ENCODE measurements around the gene SCAMP5.

SCAMP5 gene

GRCh38 chr15:75063338-75063737 lies 68.0 kb downstream of the SCAMP5 start:
- TF ChIP-seq ZFX (IDR thresholded peaks at IDR 0.05) (no peak), CTCF (conservative IDR thresholded peaks at IDR 0.05) (no peak)
- no peak overlapping the region for H3K27ac ChIP-seq

DNA sequence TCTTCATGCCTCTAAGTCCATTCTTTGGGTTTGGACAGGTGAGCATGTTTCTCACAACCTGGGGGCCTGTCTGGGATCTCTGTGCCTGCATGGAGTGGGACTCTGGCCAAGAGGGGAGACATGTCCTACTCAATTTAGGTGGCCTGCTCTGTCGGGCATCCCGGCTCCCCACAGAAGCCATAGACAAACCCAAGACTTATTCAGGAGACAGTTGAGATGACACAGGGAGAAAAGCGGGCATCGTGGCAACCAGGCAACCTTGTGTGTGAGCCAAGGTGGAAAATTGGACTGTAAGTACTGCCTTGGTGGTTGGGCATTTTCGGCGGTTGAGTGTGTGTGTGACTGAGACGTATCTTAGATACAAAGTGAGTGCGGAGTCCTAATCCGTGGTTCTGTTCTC lies 68.5 kb downstream of the SCAMP5 start:
- TF ChIP-seq ZFX (IDR thresholded peaks at IDR 0.05) (no peak), CTCF (conservative IDR thresholded peaks at IDR 0.05) (no peak)
- H3K27ac ChIP-seq = no peak overlapping the region

- no peak overlapping the region for H3K27ac ChIP-seq
- TF ChIP-seq ZFX (IDR thresholded peaks at IDR 0.05) (no peak), CTCF (conservative IDR thresholded peaks at IDR 0.05) (no peak)
Measured at GRCh38 chr15:75064846-75065245, 69.5 kb downstream of the SCAMP5 start.

DNA sequence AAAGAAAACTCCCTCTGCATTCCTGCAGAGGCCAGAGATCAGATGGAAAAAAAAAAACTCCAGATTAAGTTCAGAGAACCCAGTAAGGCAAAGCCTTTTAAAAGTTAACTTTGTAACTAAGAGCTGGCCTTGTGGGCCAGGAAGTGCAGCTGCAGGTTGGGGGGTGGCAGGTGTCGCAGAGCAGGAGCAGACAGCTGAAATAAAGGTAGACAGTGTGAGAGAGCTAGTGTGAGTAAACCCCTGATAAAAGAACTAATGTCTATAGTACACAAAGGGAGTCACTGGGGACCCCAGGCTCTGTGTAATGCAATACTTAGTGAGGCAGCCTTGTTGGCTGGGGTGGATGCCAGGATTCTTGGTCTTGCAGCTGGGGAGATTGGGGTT lies 70.1 kb downstream of the SCAMP5 start:
- H3K27ac ChIP-seq = no peak overlapping the region
- TF ChIP-seq CTCF (conservative IDR thresholded peaks at IDR 0.05) (no peak), ZFX (IDR thresholded peaks at IDR 0.05) (no peak)

DNA sequence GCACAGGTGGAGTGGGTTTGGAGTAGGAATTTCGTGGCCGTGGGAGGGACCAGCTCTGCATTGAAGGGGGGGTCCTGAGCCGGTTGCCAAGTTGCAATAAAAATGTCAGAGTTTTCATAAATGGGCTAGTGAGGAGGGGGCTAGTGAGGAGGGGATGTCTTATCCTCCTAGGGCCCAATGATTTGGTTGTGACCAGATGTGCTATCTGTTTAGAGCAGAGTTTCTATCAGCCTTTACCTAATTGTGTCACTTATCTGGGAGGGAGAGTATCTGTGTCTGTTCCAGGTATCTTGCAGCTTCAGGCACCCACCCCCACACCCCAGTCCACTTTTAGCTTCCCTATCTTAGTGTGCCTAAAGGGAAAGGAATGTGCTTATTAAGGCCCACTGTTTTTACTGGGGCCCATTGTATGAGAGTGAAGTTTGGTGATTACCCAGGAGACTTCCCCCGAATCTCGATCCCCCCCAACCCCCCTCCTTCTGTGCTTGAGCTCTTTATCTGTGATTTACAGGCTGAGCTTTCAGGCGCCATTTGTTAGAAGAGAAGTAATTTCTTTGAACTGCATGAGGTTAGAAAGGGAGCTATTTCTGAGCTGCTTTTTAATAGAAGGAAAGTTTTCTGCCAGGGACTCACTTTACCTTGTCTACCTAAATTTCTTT lies 70.6 kb downstream of the SCAMP5 start:
- no peak for TF ChIP-seq CTCF (conservative IDR thresholded peaks at IDR 0.05)
- no peak for TF ChIP-seq ZFX (IDR thresholded peaks at IDR 0.05)
- H3K27ac ChIP-seq = no peak overlapping the region

DNA sequence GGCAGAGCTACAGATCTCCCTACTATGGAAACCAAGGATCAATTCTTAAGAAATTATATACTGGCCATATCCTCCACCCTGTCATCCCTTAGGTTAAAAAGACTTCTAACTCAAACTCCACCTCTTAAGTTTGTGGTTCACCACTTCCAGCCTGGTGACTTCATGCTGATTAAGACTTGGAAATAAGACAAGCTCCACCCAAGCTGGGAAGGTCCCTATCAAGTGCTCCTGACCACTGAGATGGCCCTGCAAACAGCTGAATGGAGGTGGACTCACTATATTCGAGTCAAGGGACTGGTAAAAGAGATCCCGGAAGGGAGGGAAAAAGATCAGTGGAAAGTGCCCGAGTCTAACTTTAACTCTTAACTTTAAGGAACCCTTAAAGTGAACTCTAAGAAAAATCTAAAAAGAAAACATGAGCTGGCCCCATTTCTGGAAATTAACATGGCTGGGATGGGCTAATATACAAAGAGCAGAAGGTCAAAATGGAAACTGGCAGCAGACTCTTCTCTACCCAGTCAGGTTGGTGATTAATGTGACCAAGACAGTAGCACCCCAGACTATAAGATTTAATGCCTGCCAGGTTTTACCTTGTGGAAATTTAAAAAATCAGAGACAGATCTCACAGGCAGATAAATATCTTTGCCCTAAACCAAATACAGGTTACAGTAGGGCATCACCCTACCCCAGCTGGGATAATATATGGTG lies 71.9 kb downstream of the SCAMP5 start:
- no peak for TF ChIP-seq ZFX (IDR thresholded peaks at IDR 0.05)
- TF ChIP-seq CTCF (conservative IDR thresholded peaks at IDR 0.05) = no peak
- H3K27ac ChIP-seq = no peak overlapping the region

DNA sequence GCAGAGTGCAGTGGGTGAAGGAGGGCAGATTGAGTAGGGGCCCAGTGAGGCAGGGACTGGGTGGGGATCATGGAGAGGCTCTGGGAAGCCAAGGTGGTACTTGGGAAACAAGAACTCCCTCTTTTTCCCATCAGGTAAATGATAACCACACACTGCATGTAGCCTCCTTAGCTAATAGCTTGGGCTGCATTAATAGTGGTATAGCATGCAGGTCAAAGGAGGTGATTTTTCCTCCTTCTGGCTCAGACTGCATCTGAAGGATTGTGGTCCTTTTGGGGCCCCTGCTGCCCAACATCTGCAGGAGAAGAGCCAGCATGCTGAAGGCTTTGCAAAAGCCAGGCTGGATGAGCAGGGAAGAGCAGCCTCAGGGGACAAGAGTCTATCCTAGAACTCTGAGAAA lies 73.4 kb downstream of the SCAMP5 start:
- no peak for TF ChIP-seq ZFX (IDR thresholded peaks at IDR 0.05)
- no peak for TF ChIP-seq CTCF (conservative IDR thresholded peaks at IDR 0.05)

More for the DNA sequence above, 73.4 kb downstream of the SCAMP5 start:
- no peak overlapping the region for H3K27ac ChIP-seq

Data from C4-2B (cell line).